ENCODE measurements around the gene FAM133A.

FAM133A gene

DNA sequence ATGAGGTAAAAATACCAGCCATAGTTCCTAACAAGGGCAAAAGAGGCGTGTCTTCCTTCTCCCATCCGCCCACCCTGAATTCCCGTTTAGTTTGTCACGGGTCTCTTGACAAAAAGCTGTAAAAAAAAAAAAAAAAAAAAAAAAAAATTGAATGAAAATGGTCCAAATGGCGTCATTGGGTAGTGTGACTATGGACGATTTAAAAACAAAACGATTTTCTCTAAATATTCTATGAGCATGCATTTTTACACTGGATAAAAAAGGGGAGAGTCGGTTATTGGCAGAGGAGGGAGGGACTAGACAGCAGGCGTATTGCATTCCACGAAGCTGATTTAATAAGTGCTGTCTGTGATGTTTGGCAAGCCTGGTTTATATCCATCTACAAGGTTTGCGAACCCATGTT, at the start of gene FAM133A:
TSS of gene FAM133A (plus strand) at position 338 of the 403 bp plus-strand sequence. CDS start 35,214 bp downstream, outside the sequence.
- no peak for DNase-seq

DNA sequence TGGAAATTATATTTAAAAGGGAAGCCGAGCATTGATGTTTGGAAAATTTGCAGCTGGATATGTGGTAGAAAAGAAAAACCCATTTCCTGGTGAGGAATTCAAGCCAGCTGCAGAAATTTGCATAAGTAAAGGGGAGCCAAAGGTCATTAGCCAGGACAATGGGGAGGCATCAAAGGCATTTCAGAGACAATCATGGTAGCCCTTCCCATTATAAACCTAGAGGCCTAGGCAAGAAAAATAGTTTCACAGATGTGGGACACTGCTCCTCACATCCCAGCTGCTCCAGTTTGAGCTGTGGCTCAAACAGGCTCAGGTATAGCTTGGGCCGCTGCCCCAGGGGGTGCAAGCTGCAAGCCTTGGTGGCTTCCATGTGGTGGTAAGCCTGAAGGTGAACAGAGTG, 36.4 kb upstream of the FAM133A start:
- DNase-seq, result no peak

DNA sequence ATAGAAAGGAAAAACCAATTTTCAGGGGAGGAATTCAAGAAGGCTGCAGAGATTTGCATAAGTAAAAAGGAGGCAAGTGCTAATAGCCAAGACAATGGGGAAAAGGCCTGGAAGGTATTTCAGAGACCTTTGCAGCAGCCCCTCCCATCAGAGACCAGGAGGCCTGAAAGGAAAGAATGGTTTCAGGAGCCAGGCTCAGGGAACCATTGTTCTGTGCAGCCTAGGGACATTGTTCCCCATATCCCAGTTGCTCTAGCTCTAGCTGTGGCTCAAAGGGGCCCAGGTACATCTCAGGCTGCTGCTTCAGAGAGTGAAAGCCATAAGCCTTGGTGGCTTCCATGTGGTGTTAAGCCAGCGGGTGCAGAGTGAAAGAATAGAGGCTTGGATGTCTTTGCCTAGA, 24.6 kb upstream of the FAM133A start:
- DNase-seq, result no peak

DNA sequence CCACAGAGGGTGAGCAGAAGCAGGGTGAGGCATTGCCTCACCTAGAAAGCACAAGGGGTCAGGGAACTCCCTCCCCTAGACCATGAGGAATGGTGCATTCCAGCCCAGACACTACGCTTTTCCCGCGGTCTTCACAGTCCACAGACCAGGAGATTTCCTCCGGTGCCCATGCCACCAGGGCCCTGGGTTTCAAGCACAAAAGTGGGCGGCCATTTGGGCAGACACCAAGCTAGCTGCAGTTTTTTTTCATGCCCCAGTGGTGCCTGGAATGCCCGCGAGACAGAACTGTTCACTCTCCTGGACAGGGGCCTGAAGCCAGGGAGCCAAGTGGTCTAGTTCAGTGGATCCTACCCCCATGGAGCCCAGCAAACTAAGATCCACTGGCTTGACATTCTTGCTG, 13.4 kb upstream of the FAM133A start:
- DNase-seq, result no peak

DNA sequence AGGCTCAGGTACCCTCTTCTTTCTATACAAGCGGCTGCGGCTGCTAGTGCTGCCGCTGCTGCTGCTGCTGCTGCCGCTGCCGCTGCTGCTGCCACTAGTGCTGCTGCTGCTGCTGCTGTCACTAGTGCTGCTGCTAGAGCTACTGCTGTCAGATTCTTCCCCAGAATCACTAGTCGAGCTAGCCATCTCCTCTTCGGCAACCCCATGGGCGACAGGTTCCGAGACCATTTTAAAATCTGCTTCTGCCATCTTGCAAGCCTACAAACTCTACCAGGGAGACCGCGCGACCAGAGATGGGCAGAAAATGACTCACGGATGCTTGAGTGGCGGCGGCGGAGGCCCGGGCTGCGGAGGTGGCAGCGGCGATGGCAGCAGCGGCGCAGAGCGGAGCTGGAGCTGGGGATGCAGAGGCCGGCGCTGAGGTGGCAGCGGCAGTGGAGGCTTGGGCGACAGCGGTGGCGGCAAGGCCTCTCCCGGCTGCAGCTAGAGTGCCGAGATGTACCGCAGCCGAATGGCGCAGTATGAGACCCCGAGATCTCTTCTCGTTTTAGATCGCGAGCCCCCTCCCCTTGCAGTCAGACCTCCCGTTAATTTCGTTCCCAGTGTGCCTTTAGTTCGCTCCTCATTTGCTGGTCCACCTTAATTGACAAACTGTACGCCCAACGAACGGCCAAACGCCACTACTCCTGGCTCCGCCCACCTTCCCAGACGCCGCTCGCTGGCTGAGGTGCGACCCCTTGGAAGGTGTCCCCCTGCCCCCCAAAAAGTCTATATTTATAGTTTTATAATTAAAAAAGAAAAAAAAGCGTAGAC, 744 bp upstream of the FAM133A start, which contains the start of gene NAP1L3:
TSS of gene NAP1L3 (minus strand) at position 523 of the 813 bp plus-strand sequence. CDS start at position 249, 274 bp downstream.
- peak; percentile 57 to 62 for DNase-seq

DNA sequence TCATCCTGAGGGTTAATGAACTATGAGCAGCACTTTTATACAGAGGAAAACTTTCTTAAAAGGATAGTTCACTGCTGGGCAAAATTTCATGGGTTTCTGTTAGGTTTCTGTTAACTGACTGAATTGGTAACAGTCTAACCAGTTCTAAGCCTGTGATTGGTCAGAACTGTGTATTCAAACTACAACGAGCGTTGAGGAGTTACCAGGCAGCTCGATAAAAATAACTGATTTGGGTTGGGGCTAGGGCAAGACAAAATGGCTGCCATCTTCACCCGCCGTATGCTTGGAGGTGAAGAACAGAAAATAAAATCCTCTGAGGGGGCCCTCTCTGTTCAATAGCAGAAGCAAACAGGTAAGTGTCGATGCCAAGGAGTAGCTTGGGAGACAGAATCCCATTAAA, 22.0 kb downstream of the FAM133A start:
- DNase-seq, result no peak

DNA sequence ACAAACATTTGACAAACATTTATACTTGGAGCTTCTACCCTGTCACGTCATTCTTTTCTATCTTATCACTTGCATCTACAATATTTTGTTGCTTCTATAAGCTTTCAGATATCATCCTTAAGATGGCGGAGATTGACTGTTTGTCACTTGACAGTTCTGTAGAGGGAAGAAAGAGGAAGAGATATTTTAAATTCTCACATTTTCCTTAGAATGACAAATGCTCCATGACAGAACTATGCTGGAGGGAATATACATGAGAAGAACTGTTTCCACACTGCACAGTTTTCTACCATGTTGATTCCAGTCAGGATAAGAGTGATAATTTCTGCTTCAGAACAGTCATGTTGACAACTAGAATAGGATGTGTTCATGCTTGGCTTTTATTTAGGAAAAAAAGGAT, 29.7 kb downstream of the FAM133A start:
- DNase-seq, result no peak

DNA sequence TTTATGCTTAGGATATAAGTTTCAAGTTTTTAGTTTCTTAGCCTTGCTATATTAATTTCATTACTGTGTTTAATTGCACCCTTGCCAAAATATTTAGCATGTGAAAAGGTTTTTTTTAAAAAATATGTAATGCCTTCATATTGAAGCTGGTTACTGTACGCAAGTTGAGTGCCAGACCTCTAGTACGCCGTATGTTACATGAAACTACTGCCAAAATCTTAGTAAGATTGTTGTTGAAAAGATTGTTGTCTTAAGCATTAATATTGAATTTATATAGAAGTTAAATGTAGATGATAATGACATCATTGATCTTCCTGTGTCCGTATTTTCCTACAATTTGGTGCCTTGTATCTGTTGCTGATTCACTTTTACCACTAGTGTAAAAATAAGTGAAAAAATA, 37.1 kb downstream of the FAM133A start:
- no peak for DNase-seq

DNA sequence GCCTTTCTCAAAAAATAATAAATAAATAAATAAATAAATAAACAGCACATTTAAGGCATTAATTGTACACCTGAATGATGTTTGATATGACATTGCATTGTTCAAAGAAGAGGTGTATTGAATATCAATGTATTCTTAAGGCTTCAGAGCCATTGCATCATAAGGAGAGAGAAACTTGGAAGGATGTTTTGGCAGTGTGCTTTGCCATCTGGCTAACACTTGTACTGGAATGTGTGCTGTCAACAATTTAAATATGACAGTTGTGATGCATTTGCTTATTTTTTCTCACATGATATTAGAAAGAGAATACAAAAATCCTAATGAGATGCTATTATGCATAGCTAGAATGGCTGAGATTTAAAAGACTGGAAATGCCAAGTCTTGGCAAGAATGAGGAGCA, 67.8 kb downstream of the FAM133A start:
- DNase-seq, result no peak

DNA sequence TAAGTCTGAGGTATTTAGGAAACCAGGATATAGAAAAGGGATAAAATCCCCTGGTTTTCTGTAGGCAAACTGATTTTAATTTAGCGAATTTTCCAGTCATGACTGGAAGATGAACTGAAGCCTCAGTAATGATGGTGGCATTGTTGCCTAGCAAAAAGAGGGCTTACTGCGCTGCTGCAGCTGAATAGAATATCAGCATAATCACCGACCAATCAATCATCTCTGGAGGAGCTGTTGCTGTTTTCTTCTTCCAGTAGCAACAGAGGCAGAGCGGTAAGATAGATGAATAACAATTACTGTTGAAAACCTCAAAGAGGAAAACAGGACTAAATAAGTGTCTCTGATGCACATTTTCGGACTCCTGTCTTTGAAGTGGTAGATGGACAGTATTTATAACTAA, 86.2 kb downstream of the FAM133A start:
- DNase-seq, result no peak
